ENCODE results near the gene PTPRK.

Gene PTPRK

DNA sequence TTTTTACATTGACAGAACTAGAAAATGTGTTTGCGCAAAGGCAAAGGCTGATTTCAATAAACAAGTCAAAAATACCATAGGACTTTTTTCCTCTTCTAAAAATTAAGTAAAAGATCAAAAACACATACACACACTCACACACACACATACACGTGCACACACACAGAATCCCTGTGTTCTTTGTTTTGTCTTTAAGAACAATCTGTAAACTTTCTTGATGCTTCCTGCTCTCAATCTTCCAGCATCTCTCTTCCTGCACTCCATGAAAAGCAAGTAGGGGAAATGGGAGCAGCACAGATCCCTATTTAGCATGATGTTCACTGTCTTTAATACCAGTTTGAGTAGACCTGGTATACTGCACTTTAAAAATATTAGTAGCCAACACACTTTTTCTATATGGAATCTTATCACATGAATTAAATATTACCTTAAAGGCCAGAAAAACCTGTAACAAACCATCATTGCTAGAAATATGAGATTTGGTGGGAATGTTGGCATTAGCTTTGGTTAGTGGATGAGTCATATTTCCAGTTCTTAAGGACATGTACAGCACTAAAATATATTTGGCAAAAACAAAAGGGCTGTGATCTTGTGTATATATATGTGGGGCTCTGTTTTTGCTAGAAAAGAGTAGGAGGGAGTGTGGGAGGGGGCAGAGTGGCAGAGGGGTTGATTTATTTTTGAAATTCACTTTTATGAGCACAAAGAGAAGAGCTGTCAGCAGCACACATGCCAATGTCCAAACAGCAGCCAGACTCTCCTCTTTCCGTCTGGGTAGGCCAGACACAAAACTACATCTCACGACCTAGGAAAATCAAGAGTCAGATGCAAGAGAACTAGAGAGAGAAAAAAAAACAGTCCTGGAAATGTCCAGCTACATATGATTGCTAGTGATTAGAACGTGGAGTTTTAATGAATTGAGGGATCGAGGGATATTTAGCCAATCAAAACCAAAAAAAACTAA lies 4.6 kb downstream of the PTPRK start:
- DNase-seq = no peak

GRCh38 chr6:128513878-128514277 lies 6.5 kb downstream of the PTPRK start:
- no peak for DNase-seq

DNA sequence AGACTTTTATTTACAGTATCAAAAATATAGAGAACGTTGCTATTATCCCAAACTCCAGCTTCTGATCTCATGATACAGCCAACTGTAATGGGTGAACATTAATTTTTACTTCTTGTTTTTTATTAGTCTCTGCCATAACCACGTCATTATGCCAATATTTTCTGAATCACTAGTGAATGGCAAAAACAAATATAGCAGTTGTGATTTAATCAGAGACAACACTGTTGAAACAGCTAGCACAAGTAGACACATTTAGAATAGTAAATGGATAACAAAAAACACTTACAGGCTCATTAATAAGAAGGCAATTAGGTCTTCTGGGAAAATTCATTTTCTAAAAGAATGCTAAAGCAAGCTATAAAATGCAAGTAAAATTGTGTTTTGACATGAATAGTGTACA lies 8.1 kb downstream of the PTPRK start:
- no peak for DNase-seq

- no peak for DNase-seq
These were observed 8.9 kb downstream of the PTPRK start for GRCh38 chr6:128511506-128511905.

- DNase-seq = no peak
These were observed 10.7 kb downstream of the PTPRK start for GRCh38 chr6:128509709-128510108.

DNA sequence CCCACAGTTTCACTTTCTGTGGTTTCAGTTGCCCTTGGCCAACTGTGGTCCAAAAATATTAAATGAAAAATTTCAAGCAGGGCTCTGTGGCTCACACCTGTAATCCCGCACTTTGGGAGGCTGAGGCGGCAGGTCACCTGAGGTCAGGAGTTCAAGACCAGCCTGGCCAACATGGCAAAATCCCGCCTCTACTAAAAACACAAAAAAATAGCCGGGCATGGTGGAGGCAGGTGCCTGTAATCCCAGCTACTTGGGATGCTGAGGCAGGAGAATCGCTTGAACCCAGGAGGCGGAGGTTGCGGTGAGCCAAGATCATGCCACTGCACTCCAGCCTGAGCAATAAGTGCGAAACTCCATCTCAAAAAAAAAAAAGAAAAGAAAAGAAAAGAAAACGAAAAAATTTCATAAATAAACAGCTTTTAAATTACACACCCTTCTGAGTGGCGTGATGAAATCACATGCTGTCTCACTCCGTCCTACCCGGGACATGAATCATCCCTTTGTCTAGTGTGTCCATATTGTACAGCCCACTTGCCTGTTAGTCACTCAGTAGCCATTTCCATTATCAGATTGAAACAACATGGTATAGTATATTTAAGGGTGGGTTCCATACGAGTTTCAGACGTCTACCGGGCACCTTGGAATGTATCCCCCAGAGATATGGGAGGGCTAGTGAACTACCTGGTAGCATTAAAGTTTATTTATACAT lies 11.7 kb downstream of the PTPRK start:
- no peak for DNase-seq

- no peak for DNase-seq
These were observed 12.8 kb downstream of the PTPRK start for GRCh38 chr6:128507337-128508310.

- no peak for DNase-seq
These were observed 14.8 kb downstream of the PTPRK start for GRCh38 chr6:128505603-128506002.

DNA sequence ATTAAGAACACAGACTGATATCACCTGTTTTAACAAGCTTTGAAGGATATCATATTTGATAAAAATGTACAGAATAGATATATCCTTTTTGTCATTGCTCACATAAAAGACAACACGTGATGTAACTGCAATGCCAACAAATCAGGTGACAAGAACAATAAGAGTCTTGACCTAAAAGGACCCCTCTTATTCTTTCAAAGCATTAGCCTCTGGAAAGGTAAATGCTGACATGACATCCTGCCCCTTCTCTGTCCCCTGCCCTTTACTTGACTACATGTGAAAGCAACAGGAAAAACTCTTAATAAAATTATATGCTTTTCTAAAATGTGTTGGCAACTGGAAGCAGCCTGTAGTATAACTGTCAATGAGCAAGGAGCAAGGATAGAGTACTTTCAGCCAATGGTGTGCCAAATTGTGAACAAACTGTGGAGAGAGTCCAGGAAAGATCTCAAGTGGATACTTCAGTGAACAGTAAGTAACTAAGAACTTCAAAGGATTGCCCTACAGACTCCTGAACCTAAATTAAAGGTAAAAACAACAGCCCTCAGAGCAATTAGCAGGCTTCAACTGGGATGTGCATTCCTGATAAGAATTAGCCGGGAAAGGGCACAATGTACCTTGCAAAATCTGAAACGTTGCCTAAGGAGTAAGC lies 16.3 kb downstream of the PTPRK start:
- no peak for DNase-seq

- DNase-seq = no peak
These were observed 19.4 kb downstream of the PTPRK start for GRCh38 chr6:128500749-128501600.

DNA sequence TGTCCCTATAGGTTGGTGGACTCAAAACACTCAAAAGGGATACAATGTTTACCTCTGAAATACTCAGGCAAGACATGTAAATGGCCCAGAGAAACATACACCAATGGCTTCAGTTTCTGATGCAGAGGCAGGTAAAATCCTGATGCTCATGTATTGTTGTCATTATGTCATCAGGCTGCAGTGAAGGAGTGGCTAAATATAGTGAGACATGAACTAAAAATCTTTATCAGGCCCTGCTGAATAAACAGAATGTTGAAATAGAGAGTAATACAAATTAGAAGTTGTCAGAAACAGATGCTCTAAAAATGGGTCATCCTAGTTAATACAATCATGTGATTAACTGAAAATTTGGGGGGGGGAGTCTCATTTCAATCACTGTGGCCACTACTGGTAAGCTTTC lies 20.4 kb downstream of the PTPRK start:
- DNase-seq = no peak

- DNase-seq = no peak
These were observed 21.2 kb downstream of the PTPRK start for GRCh38 chr6:128499079-128499731.

DNA sequence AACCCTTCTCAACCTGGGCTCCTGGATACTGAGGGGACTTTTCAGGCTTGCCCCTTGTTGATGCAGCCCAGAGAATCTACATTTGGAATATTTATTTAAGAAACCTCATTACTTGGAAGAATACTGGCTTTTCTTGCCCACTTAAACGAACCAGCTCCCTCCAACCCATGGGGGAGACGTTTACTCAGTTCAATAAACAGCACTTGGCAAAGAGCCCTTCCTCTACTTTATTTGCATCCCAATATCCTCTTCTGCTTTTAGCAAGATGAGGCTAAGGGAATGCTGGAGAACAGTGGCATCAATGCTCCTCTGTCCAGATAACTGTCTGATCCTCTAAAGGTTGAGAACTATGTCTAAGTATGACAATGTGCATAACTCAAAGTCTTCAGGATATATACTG lies 22.2 kb downstream of the PTPRK start:
- DNase-seq = no peak

GRCh38 chr6:128495536-128496333 lies 24.7 kb downstream of the PTPRK start:
- no peak for DNase-seq

DNA sequence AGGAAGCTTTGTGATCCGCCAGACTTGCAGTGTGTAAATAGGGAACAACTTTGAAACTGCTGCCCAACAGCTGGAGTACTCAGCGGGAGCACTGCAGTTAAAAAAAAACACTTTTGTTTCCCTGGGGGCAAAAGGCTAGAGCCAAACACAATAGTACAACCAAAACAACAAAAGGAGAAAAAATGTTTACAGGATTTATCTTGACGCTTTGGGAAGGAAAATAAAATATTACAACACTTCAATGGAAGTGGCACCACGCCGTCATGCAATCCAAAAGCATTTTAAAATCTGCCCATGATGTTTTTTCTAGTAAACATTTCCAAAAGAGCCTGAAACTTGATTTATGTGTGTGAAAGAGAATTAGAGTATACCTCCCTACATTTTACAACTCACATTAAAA lies 26.0 kb downstream of the PTPRK start:
- DNase-seq = no peak

- no peak for DNase-seq
These were observed 26.5 kb downstream of the PTPRK start for GRCh38 chr6:128493877-128494276.

- no peak for DNase-seq
These were observed 28.0 kb downstream of the PTPRK start for GRCh38 chr6:128492386-128492785.

- DNase-seq = no peak
These were observed 28.7 kb downstream of the PTPRK start for GRCh38 chr6:128491610-128492206.

GRCh38 chr6:128491100-128491581 lies 29.3 kb downstream of the PTPRK start:
- no peak for DNase-seq
